ENCODE measurements around the gene NAGS.
"Not testable (repeated sequence)": the region's sequence is repeated elsewhere in the genome, so short reads cannot be mapped to it uniquely, and the experiment has no call there.

Gene NAGS

DNA sequence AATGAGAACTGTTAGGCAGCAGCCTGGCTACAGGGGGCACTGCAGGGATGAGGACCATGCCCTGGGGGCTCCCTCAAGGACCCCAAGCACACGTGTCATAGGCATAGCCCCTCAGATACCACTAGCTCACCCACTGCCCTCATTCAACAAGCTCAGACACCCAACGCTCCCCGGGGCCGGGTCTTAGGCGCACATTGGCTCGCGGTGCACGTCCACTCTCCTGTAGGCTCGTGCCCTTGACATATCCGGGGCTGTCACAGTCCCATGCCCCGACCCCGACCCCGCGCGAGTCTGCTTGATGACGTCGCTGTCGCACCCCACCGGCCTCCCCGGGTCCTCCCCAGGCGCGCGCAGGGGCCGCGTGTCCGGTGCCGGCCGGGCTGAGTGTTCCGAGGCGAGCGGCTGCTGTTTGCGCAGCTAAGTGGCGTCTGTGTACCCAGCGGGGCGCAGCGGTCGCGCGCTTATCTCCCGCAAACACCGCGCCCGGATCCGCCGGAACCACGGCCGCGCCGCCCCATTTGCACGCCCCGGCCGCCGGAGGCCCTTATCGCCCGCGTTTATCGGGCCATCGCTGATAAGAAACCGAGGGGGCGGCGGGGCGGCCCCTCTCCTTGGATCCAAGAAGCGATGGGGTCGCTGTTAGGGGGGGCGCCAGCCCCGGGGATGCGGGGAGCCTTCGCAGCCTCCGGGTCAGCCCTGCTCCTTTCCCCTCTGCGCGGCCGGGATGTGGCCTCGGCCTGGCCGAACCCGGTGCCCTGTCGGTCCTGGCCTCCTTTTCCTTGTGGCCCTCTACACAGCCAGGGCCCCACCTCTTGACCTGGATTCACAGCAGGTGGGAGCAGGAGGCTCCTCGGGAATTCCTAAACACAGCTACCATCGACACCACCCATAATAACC lies 20.7 kb upstream of the NAGS start:
- DNase-seq, result peak in 6 of 56 donors; percentile 15 to 39 (median 20)

DNA sequence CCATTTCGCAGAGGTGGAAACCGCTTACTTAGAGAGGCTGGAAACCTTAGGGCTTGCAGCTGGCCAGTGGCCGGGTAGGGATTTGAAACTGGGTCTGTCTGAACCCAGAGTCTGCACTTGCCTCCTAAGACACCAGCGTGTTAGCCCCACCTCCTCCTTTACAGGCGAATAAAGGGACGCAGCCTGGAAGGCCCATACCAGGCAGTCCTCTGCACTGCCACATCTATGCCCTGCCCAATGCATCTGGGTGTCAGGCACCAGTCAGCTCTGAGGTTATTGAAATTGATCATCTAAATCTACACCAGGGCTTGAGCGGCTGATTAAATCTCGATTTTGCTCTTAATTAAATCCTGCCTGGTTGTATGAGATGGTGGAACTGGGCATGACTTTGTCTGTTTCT lies 19.9 kb upstream of the NAGS start:
- no peak for DNase-seq

DNA sequence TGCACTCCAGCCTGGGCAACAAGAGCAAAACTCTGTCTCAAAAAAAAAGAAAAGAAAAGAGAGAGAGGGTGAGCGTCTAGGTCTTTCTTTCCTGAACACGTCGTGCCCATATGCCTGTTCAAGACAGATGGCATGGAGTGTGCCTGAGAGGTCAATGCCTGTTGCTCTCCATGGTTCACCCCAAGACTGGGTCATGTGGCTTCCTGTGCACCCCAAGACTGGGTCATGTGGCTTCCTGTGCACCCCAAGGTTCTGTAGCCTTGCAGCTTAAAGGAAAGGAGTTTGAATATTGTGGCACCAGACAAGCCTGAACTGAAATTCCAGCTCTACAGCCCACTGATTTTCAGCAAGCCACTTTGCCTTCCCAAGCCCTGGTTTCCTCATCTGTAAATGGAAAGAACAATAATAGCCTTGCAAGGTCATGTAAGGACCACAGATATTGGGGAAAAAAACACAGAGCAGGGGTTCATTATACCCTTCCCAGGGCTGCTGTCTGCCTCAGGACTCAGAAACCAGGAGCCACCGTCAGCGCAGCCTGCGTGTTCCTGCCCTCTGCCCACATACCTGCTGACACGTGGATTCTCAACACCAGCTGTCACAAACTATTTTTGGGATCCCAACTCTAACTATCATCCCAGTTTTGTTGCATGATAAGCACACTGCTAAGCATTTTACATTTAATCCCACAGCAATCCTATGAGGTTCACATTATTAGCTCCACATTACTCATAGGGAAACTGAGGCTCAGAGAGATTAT lies 18.0 kb upstream of the NAGS start:
- DNase-seq, result peak in 4 of 56 donors; percentile 7 to 16 (median 14)

DNA sequence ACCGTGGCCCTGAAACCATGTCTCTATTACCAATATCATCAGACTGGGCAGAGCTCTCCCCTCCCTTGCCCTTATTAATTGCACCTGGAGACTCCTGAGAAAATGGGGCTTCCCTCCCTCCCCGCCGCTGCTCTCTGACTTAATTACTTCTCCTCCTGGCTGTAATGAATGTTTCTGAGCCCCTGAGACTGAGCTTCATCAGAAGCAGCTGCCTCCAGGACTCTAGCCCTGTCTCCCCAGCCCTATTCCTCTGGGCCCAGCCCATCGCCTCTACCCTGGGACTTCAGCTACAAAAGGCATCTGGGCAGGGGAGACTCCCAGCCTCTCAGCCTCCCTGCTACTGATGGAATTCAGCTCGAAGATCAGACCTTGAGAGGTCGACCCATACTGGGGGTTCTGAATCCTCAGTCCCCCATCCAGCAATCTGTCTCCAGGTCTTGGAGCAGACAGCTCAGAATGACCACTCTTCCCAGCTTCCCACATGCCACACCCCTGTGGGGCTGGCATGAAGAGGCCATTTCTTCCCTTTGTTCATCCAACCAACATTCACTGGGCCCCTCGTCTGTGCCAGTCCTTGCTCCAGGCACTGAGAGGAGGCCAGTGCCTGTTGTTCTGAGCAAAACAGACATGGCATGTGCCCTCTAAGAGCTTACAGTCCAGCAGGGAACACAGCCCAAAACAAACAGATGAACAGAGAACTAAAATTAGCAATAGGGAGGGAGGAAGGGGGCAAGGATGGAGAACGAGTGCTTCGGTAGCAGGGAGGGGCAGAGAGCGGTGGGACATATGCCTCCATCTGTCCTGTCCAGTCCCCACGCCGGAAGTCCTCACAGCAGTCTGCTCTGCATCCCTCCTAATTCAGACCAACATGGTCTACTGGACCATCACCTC lies 17.0 kb upstream of the NAGS start:
- DNase-seq, result no peak

DNA sequence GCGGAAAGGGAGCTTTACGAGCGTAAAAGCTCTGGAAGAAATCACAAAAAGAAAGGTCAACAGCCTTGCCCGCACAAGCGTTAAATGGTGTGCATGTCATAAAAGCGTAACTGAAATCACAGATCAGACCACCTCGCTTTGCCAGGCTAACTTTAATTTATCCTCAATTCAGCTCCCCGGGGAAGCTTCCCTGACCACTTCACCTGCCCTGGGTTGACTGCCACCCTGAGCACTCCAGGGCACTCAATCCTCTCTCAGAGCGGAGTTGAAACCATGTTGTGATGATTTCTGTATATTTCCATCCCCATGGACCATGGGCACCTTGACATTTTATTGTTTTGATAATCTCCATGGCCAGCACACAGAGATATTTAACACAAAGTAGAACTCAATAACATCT lies 16.1 kb upstream of the NAGS start:
- no peak for DNase-seq

DNA sequence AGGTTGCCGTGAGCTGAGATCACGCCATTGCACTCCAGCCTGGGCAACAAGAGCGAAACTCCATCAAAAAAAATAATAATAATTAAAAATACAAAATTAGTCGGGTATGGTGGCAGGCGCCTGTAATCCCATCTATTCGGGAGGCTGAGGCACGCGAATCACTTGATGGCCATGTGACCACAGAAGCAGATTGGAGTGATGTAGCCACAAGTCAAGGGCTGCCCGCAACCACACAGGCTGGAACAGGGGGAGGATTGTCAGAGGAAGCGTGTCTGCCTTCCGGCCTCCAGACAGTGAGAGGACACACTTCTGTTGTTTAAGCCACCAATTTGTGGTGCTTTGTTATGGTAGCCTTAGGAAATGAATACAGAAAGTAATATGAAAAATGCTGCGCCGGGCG lies 11.8 kb upstream of the NAGS start:
- no peak for DNase-seq

DNA sequence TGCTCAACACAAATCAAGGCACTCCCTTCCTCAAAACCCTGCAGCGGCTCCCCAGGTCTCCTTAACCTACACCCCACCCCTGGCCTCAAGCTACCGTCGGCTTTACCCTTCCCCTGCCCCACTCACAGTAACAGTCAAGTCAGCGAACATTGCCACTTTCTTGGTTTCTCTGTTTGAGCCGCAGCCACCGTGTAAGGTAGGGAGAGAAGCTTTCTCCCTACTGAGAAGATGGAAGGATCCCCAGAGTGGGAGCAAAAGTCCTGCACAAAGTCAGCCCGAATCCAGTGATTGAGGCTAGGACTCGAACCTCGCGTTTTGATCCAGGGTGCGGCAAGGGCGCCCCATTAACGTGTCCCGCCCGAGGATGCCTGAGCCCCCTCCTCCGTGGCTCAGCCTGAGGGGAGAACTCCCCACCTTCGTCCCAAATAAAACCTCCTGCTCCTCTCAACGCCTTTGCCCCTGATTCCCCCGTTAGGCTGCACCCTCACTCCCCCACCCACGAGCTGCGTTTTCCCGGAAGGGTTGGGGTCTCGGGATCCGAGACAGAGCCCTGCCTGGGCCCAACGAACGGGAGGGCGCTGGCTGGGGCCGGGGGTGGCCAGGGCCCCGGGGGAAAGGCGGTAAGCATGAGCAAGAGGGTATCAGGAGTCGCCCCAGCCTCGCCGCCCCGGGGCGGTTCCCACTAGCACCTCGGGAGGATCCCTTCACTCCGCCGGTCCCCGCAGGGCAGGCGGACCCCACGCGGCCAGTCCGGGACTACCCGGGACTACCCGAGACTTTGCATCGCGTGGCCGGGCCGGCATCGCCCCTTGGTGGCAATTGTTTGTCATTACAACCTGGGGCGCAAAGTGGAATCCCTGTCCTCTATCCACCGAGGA lies 9.9 kb upstream of the NAGS start:
- DNase-seq, result peak in 49 of 56 donors; percentile 2 to 78 (median 39)

DNA sequence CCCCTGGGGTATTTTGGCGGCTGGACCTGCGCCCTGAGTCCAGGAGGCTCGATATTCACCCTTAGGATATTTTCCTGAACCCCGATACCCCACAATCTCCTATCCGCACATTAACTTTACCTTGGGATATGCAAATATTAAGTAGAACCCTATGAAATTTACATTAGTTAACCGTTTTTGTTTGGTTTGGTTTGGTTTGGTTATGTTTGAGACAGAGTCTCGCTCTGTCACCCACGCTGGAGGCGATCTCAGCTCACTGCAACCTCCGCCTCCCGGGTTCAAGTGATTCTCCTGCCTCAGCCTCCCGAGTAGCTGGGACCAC lies 9.3 kb upstream of the NAGS start:
- DNase-seq, result no peak

DNA sequence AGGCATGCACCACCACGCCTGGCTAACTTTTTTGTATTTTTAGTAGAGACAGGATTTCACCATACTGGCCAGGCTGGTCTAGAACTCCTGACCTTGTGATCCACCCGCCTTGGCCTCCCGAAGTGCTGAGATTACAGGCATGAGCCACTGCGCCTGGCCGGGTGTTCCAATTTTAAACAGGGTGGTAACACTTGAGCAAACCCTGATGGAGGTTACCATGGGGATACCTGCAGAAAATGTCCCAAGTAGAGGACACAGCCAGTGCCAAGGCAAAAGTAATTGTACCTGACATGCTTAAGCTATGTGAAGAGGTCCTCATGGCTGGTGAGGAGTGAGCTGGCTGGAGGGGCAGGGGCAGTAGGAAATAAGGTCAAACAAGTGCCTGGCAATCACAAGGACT lies 7.2 kb upstream of the NAGS start:
- not testable (repeated sequence) for DNase-seq

DNA sequence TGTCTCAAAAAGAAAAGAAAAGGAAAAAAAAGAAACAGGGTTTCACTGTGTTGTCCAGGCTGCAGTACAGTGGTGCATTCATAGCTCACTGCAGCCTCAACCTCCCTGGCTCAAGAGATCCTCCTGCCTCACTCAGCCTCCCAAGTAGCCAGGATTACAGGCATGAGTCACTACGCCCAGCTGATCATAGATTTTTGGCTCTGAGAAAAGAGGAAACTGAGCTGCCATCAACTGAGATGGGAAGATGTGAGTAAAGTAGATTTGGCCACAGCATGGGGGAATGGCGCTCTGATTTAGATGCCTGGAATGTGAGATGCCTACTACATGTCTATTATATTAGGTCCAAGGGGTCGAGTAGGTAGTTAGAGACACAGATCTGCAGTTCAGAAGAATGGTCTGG lies 5.9 kb upstream of the NAGS start:
- DNase-seq, result no peak

DNA sequence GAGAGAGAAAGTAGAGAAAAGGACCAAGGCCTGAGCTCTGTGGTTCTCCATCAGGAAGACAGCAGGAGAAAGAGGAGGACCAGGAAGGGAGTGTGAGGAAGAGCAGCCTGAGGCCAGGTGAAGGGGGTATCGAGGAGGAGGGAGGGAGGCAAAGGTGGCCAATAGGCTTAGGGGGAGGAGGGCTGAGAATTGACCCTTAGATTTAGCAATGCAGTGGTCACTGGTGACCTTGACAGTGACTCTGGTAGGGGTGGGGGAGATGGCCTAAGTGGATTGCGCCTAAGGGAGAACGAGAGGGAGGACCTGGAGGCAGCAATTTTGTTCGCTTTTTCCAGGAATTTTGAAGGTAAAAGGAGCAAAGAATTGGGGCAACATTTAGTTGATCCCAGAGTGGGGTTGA lies 5.4 kb upstream of the NAGS start:
- no peak for DNase-seq

DNA sequence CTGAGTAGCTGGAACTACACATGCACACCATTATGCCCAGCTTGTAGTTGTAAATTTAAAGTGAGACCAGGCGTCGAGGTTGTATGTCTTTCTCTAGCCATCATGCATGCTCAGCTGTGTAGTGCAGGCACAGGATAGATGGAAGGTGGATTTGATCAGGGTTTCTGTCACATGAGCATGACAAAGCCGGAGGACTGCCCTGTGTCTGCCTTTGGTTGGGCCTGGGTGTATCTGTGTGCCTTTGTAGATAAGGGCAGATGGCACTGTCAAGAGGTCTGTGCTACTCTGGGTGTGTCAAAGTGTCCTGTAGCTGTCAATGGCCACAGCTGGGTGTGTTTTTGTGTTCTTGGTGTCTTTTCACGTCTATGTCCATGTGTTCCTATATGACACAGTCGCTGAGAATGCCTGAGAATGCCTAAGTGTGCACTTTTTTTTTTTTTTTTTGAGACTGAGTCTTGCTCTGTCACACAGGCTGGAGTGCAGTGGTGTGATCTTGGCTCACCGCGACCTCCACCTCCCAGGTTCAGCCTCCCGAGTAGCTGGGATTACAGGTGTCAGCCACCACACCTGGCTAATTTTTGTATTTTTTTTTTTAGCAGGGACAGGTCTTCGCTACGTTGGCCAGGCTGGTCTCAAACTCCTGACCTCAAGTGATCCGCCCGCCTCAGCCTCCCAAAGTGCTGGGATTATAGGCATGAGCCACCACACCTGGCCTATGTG lies 4.1 kb upstream of the NAGS start:
- DNase-seq, result no peak

DNA sequence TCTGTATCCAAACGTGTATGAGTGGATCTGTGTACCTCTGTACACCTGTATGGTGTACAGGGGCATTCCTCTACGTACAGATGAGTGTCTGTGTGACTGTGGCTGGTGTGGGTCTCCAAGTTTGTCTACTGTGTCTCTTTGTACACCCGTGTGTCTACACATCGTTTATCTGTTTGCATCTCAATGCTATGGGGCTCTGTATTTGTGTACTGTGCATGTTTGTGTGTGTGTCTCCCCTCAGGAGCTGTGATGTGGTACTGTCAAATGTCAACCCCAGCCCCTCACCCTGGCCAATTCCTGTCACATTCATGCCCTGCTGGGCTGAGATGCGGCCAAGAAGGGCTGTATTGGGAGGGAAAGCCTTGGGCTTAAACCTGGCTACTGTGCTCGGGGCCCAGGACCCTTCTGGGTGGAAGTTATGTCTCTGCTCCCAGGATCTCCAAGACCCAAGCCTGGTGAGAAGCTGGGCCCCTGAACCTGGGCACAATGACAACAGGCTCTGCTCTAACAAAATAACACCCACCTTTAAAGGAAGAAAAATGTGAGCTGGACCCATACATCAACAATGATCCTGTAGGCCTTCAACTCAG lies 3.5 kb upstream of the NAGS start:
- DNase-seq, result no peak

DNA sequence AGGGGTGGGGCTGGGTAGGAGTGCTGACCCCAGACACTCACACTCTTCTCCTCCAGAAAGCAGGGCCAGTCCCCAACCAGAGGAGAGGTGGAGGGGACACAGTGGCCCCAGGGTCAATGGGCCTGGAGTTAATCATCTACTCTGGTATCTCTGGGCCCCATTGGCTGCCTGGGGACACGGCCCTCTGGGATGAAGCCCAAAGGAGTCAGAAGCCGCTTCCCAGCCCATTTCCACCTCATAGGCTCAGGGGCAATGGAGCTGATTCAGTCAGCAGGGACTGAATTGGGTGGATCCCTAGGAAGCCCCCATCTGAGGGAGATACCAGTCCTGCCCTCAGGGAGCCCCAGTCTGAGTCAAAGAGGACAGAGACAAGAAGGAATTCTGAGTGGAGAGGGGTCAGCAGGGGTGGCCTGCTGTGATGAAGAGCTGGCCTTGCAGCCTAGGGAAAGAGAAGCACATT lies 2.9 kb upstream of the NAGS start:
- no peak for DNase-seq

DNA sequence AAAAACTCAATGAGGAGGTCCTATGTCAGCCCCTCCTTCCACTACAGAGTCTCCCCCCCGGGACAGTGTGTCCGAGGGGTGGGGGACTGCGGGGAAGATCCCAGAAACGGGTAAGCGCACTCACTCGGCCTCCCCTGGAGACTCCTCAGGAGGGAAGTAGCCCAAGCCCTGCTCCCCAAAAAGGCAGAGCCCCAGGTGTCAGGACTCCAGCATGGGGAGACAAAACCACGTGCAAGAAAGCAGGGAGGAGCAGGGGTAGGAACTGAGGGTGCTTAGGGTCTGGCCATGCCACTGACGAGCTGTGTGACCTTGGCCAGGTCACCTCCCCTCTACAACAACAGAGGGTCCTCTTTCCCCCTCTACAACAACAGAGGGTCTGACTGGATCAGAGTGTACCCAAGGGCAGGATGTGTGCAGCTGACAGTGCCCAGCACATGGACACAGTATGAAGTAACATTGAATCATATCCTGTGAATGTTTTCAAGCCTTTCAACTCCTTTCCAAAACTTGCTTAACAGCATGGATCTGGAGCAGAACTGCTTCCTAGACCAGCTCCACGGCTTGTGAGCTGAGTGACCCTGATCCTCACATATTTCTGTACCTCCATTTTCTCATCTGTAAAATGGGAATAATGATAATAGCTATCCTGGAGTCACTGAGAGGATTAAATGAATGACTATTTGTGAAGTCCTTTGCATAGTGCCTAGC lies 2.1 kb upstream of the NAGS start:
- no peak for DNase-seq

DNA sequence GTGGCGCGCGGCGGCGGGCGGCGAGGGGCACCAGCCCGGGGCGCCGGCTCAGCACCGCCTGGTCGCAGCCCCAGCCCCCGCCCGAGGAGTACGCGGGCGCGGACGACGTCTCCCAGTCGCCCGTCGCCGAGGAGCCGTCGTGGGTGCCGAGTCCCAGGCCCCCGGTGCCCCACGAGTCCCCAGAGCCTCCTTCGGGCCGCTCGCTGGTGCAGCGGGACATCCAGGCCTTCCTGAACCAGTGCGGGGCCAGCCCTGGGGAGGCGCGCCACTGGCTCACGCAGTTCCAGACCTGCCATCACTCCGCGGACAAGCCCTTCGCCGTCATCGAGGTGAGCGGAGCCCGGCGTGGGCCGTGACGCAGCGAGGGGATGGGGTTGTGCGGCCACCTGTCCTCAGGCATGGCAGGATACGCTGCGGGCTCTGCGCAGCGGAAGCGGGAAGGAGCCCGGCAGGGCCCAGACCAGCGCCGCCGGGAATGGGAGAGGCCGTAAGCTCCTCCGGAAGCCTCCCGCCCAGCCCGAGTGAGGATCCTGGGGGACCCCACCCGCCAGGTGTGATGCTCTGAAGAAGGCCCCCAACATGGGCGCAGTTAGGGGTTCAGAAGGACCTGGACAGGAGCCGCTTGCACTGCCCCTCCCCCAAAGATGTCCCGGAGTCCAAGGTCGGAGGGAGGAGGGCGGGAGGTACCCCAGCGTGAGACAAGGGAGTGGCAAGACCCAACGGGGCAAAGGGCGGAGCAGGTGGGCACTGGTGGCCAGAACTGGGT lies 522 bp downstream of the NAGS start:
- DNase-seq, result no peak

DNA sequence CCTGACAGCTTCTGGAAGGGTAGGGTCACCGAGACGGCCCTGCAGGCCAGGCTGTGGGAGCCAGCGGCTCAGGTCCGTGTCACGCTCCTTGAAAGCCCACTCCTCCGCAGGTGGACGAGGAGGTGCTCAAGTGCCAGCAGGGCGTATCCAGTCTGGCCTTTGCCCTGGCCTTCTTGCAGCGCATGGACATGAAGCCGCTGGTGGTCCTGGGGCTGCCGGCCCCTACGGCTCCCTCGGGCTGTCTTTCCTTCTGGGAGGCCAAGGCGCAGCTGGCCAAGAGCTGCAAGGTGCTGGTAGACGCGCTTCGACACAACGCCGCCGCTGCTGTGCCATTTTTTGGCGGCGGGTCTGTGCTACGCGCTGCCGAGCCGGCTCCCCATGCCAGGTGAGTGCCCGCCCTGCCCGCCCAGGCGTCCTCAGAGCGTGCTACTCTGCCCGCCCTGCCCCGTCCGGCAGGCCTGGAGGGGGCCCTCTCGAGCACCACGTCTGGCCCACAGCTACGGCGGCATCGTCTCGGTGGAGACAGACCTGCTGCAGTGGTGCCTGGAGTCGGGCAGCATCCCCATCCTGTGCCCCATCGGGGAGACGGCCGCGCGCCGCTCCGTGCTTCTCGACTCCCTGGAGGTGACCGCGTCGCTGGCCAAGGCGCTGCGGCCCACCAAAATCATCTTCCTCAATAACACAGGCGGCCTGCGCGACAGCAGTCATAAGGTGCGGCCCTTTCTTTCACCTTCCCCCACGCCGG lies 1.3 kb downstream of the NAGS start:
- DNase-seq, result no peak

DNA sequence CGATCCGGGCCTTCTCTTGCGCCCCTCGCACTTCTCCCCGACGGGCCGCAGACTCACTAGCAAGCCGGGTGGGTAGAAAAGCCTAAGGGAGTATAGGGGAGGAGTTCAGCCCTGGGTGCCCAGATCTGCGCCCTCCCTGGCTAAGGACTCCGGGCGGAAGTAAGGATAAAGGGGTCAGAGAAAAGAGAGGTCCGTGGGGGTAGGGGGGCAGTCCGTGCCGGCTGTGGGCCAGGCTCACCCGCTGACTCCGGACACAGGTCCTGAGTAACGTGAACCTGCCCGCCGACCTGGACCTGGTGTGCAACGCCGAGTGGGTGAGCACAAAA lies 1.8 kb downstream of the NAGS start:
- DNase-seq, result no peak
